ENCODE results near the gene DCST1. TPM values are rescaled to one million over a fixed set of nuclear protein-coding genes. Genes with fewer than 3 reads are reported as not detected.

Gene DCST1
- polyA plus RNA-seq, 3 donors = not detected

DNA sequence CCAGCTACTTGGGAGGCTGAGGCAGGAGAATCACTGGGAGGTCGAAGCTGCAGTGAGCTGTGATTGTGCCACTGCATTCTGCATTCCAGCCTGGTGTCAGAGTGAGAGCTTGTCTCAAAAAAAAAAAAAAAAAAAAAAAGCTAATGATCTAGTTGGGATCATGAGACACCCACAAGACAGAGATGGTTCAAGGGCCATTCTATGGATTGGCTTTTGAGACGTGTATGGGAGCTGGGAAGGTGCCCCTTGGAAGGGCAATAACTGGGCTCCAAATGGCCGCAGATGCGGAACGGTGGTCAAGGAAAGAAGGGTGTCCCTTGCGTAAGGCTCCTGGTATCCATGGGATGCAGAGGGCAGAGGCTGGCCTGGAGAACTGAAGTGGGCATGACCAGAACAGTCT lies 10.7 kb downstream of the DCST1 start:
- WGBS, 3 donors = 82 to 90% (median 87%) methylated on average over 6 of the region's 6 CpGs

DNA sequence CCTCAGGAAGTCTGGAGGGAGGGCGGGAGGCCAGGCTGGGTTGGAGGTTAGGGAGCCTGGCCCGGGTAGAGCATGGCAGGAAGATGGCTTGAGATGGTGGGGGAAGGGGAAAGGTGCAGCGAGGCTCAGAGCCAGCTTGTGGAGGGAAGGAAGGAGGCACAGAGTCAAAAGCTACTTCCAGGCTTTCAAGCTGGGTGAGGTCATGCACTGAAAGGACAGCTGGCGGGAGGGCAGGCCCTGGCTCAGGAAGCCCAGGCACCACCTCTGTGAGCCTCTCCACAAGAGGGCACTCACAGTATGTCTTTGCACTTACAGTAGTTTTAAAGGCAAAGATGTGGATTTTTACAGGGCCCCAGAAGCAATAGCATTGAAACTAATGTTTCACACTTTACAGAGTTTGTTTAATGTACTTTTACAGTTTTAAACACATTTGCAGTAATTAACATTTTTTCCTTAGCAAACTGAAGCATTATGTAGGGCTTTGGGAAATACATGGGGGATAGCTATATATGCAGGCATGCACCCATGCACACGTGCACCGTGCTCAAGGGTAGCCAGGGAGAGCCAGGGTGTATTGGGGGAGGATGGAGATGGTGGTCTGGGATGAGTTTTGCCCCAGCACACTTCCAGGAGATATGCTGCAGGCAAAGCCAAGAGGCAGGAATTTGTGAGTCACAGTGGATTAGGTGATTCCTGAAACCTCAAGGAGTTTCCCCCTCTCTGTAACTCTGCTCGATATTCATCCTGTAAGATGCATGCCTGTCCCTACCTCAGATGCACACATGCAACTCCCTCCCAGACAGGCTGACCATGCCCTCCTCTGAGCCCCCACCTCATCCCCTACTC lies 11.4 kb downstream of the DCST1 start:
- H3K27ac ChIP-seq (ENCODE audit: low read depth, low read length) = no peak overlapping the region
- 43 to 47% (median 47%) methylated on average over 7 of the region's 7 CpGs for WGBS, 3 donors

More for the DNA sequence above, 10.7 kb downstream of the DCST1 start:
- H3K27ac ChIP-seq (ENCODE audit: low read depth, low read length) = no peak overlapping the region

DNA sequence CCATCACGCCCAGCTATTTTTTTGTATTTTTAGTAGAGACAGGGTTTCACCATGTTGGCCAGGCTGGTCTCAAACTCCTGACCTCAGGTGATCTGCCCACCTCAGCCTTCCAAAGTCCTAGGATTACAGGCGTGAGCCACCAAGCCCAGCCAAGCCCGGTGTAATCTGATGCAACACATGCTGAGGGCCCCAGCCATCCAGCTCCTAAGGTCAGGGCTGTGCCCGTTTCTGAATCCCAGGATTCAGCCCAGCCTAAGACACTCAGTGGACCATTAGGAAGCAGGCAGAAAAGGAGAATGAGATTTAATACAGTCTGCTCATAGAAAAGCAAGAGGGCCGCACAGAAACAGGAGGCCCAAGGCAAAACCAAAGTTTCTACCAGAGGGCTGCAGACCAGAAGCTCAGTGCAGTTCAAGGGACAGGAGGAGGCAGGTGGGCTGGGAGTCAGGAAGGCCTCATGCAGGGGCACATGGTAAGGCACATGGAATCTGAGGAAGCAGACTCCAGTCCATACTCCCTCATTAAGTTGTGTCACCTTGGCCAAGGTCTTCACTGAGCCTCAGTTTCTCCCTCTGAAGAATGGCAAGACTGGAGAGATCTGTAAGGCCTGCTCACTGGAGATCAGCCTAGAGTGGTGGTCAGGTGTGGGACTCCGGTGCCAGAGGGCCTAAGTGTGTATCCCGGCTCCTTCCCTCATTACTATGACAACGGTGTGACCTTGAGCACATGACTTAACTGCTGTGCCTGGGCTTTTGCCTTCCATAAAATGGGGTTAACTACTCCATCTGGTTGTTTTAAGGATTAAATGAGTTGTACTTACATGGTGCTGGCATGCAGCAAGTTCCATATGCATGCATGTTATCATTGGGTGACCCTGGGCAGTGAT lies 15.1 kb downstream of the DCST1 start:
- H3K27ac ChIP-seq (ENCODE audit: low read depth, low read length) = no peak overlapping the region
- 85 to 95% (median 89%) methylated on average over 8 of the region's 8 CpGs for WGBS, 3 donors

DNA sequence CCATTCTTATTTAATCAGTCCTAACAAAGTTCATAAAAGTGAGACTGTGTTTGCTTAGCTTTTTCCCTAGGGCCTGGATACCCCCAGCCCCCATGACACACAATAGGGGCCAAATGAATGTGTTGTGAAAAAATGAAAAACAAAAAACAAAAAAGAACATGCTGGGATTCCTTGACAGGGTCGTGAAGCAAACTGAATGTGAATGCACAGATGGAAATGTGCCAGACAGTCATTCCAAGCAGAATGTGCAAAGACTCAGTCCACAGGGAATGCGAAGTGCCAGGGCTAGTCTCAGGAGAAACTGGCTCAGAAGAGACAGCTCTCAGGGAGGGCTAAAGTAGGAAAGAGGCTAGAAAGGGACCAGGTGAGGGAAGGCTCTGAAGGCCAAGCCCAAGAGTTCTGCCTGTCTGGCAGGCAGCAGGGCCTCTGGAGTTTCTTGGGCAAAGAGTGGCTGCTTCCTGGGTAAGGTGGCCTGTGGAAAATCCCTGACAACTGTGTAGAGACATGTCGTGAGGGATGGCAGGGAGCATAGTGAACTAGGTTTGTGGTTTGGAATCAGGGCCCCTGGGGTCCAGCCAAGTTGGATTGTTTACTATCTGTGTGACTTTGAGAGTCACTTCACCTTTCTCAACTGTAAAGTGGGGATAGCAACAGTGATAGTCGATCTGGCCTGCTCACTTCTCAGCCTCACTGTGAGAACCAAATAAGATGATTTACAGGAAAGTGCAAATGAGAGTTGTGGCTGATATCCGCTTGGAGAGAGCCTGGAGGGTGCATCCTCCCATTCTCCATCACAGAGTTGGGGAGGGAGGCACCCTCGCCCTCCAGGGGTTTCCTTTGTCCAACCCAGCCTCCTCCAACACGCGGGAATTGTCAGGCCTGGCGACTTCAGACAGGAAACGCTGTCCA lies 16.3 kb downstream of the DCST1 start:
- 15 to 28% (median 19%) methylated on average over 10 of the region's 10 CpGs for WGBS, 3 donors
- peak overlapping the region; percentile 34 for H3K27ac ChIP-seq (ENCODE audit: low read depth, low read length)

DNA sequence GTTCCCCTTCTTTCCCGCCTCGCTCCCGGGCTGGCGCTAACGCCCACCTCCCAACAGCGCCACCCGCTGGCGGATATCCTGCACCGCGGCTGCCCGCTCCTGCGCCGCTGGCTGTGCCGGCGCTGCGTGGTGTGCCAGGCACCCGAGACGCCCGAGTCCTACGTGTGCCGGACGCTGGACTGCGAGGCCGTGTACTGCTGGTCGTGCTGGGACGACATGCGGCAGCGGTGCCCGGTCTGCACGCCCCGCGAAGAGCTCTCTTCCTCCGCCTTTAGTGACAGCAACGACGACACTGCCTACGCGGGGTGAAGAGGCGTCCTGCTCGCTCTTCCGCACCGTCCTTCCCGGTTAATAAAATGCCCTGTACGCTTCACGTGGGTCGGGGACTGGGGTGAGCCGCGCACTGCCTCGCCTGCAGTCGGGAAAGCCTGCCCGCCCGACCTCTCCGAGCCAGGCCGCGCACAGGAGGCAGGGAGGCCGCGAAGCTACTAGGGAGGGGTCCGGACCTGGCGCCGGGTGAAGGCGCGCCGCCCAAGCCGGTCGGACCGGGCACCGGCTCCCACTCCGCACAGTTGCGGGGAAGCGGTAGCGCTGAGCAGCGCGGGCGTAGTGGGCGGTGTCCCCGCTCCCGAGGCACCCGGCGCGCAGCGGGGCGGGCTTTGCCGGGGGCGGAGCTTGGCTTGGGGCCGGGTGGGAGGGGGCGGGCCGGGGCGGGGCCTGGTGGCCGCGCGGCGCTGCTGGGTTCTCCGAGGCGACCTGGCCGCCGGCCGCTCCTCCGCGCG lies 17.1 kb downstream of the DCST1 start, which contains the start of gene ADAM15:
TSS of gene ADAM15 (plus strand) at position 757 of the 782 bp plus-strand sequence. CDS start 71 bp downstream, outside the sequence.
- WGBS, 3 donors = 0 to 1% (median 0%) methylated on average over 84 to 99 of the region's 99 CpGs
- H3K27ac ChIP-seq (ENCODE audit: low read depth, low read length) = peak within 1 kb of the TSS; percentile 77

DNA sequence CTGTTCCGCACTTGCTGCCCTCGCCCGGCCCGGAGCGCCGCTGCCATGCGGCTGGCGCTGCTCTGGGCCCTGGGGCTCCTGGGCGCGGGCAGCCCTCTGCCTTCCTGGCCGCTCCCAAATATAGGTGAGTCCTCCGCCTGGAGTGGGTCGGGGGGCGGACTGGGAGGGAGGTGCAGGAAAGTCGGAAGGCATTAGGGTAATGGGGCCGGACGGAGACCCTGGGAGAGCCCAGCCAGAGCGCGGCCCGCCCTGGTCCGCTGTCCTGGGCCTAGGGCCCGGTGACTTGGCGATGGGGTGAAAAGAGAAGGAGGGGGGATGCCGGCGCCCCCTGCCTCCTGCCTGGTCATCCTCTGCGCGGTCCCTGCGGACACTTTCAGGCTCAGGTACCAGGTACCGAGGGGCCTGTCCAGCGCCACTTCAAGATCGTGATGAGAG lies 17.7 kb downstream of the DCST1 start:
- 0 to 1% (median 0%) methylated on average over 27 to 31 of the region's 31 CpGs for WGBS, 3 donors

DNA sequence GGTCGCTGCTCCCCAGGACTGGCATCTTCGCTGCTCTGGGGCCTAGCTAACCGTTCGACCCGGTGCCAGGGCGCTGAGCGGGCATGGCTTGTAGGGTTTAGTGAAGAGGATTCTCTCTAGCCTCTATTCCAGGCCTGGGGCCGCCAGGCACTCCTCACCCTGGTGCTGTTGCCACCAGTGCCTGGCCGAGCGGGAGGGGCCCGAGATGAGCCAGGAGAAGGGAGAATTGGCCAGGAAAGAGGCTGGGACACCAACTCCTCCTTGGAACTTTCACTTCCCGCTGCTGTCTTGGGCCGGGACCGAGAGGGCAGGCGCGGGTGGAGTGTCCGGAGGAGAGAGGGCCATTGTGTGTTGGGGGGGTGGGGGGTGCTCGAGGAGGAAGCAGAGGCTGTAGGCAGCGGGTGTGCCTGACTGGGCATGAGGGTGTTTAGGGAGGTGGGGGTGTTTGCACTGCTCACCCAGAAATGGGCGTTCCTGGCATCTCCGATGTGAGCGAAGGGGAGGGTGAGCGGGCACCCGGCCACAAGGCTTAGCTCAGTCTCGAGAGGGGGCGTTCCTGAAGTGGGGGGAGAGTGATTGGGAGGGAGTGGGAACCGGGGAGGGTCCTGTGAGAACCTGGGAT lies 18.3 kb downstream of the DCST1 start:
- no peak overlapping the region for H3K27ac ChIP-seq (ENCODE audit: low read depth, low read length)
- WGBS, 3 donors = 1 to 3% (median 1%) methylated on average over 27 of the region's 27 CpGs

More for the DNA sequence above, 17.7 kb downstream of the DCST1 start:
- no peak overlapping the region for H3K27ac ChIP-seq (ENCODE audit: low read depth, low read length)

DNA sequence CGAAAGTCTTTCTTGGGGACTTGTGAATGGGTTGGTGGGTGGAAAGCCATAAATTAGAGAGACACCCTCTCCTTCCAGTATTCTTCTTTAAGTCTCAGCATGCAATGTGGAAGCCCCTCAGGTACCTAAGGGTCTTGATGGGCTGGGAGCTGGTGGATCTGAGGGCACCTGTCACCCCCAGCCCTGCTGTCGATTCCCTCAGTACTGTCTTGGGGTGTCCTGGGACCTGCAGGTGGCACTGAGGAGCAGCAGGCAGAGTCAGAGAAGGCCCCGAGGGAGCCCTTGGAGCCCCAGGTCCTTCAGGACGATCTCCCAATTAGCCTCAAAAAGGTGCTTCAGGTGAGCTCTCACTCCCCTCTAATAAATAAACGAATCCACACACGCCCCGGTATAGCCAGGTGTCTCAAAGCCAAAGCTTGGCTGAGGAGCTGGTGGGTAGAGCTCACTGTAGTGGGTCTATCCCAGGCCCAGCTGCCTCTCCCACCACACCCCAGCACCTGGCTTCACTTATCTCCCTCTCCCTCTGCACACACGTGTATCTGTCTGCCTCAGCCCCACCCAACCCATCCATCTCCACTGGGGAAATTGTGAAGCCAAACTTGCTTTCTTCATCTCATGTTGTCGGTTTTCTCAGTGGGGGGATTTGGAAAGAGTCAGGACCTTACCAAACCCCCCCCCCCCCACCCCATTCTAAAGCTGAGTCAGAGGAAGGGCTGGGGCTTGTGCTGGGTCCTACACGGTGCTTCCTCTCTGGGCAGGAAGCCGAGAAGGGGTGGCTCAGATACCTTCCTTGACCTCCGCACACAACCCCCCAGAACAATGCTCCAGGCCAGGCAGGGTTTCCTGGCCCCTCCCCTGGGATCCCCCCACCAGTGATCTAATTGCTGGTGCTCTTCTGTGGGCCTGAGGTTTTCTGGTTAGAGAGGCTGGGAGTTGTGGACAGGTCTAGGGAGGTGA lies 19.1 kb downstream of the DCST1 start:
- no peak overlapping the region for H3K27ac ChIP-seq (ENCODE audit: low read depth, low read length)
- 22 to 48% (median 30%) methylated on average over 12 of the region's 12 CpGs for WGBS, 3 donors

DNA sequence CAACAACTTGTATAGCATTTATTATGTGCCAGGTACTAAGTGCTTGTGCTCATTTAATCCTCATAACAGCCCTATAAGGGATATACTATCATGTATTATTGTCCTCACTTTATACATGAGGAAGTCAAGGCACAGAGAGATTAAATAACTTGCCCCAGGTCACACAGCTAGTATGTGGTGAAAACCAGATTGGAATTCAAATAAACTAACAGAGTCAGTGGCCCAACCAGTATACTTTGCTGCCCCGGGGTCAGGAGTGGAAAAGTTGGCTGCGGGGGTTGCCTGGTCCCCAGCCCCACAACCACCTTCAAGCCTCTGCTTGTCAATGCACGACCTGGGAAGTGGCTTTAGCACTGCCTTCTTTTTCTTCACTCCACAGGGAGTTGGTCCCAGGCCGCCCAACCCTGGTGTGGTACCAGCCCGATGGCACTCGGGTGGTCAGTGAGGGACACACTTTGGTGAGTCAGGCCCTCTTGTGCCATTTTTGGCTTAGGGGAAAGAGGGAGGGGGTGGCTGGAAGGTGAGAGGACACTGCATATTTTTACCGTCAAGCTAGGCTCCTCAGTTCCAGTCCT lies 20.0 kb downstream of the DCST1 start:
- WGBS, 3 donors = 81 to 89% (median 84%) methylated on average over 7 of the region's 7 CpGs
- H3K27ac ChIP-seq (ENCODE audit: low read depth, low read length) = no peak overlapping the region

DNA sequence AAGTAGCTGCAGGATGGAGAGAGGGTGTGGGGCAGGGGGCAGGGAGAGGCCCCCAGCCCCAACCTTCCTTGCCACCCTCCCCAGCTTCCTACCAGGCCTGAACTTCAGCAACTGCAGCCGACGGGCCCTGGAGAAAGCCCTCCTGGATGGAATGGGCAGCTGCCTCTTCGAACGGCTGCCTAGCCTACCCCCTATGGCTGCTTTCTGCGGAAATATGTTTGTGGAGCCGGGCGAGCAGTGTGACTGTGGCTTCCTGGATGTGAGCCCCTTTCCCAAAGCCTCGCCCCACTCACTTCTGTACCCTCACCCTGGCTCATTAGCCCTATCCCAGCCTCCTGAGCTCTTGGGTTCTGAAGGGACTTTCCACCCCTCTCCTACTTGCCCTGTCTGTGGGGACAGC lies 23.5 kb downstream of the DCST1 start:
- WGBS, 3 donors = 91 to 95% (median 95%) methylated on average over 8 of the region's 8 CpGs
- H3K27ac ChIP-seq (ENCODE audit: low read depth, low read length) = no peak overlapping the region

DNA sequence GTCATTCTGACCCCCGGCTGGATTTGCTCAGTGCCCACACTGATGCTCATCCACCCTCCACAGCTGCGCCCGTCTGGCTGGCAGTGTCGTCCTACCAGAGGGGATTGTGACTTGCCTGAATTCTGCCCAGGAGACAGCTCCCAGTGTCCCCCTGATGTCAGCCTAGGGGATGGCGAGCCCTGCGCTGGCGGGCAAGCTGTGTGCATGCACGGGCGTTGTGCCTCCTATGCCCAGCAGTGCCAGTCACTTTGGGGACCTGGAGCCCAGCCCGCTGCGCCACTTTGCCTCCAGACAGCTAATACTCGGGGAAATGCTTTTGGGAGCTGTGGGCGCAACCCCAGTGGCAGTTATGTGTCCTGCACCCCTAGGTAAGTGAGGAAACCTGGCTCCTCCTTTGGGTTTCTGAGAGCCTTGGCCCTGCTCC lies 24.2 kb downstream of the DCST1 start:
- 95 to 96% (median 96%) methylated on average over 13 of the region's 13 CpGs for WGBS, 3 donors
- no peak overlapping the region for H3K27ac ChIP-seq (ENCODE audit: low read depth, low read length)

DNA sequence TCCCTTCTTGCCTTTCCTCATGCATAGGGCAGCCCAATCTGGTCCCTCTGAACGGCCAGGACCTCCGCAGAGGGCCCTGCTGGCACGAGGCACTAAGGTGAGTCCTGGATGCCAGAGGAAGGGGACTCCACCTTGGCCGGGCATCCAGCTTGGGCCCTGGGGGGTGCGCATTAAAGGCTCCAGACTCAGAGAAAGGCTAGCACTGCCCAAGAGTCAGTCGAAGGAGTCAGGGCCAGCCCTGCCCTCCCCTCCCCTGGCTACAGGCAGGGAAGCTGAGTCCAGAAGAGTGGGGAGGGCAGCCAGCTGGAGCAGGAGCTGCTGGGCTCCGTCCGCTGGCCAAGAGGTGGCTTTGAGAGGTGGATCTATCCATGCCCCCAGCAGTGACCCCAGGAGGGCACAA lies 27.1 kb downstream of the DCST1 start:
- 78 to 89% (median 81%) methylated on average over 8 of the region's 8 CpGs for WGBS, 3 donors
- H3K27ac ChIP-seq (ENCODE audit: low read depth, low read length) = no peak overlapping the region

DNA sequence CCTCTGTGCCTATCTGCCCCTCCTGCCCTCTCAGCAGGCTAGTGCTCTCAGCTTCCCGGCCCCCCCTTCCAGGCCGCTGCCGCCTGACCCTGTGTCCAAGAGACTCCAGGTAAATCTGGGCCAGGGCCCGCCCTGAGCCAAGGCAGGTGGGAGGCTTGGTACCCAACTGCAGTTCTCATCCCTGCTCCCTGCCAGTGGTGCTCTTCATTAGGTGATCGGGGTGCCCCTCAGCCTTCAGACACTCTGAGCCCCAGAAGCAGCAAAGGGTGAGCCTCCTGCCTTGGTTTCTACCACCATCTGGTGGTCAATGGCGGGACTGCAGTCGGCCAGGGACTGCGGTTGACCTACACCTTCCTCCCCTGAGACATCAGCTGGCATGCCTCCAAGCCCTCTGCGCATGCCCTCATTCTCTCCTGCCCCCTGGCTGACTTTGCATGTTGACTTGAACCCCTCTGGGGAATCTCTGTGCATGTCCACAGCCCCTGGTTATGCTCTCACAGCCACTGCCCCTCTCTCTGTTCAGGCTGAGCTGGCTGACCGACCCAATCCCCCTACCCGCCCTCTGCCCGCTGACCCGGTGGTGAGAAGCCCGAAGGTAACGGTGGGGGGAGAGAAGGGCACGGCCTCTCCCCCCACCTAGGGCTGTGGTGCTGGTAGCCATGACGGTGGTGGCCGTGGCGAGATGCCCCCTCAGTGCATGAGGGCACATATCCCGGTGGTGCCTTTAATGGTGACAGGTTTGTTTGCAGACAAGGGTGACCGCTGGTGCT lies 27.9 kb downstream of the DCST1 start:
- no peak overlapping the region for H3K27ac ChIP-seq (ENCODE audit: low read depth, low read length)
- 27 to 39% (median 37%) methylated on average over 20 to 21 of the region's 21 CpGs for WGBS, 3 donors

DNA sequence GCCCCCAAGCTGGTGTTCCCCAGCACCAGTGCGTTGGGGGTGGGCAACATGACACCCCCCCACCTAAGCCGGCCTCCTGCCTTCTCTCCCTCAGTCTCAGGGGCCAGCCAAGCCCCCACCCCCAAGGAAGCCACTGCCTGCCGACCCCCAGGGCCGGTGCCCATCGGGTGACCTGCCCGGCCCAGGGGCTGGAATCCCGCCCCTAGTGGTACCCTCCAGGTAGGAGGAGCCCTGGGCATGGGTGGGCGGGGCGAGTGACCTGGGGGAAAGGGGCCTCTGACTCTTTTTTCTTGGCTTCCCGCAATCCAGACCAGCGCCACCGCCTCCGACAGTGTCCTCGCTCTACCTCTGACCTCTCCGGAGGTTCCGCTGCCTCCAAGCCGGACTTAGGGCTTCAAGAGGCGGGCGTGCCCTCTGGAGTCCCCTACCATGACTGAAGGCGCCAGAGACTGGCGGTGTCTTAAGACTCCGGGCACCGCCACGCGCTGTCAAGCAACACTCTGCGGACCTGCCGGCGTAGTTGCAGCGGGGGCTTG lies 28.6 kb downstream of the DCST1 start:
- 22 to 68% (median 60%) methylated on average over 29 of the region's 29 CpGs for WGBS, 3 donors
- no peak overlapping the region for H3K27ac ChIP-seq (ENCODE audit: low read depth, low read length)
